Liver (tissue), 9 donors: ENCODE data around the gene PPHLN1. TPM values are rescaled to one million over a fixed set of nuclear protein-coding genes. Genes with fewer than 3 reads are reported as not detected.

Experiments used
- DNase-seq: peaks from one replicate; pipeline ENCODE4 v3.0.0-alpha.2; 2017; ENCODE audit warnings: low spot score
- H3K27ac ChIP-seq, 2 donors: one replicate each; pipeline ENCODE4 v1.7.0; 2013; ENCODE audit warnings: inconsistent platforms in 2 of 2, low read length in 2 of 2, control low read depth in 1 of 2, low read depth in 1 of 2, mild to moderate bottlenecking in 1 of 2
- H3K27me3 ChIP-seq, 4 donors: one replicate each; pipeline versions ENCODE4 v1.6.1 to v1.7.0; 2013; ENCODE audit warnings: low read length in 3 of 4, inconsistent platforms in 1 of 4, mild to moderate bottlenecking in 1 of 4, moderate library complexity in 1 of 4; ENCODE audit not compliant: control insufficient read depth in 4 of 4, insufficient read depth in 4 of 4
- H3K36me3 ChIP-seq, 4 donors: one replicate each; pipeline versions ENCODE4 v1.6.1 to v1.7.0; 2013; ENCODE audit warnings: low read length in 3 of 4, mild to moderate bottlenecking in 3 of 4, low read depth in 1 of 4, moderate library complexity in 1 of 4; ENCODE audit not compliant: control insufficient read depth in 4 of 4, insufficient read depth in 3 of 4
- H3K4me1 ChIP-seq, 4 donors: one replicate each; pipeline versions ENCODE4 v1.6.1 to v1.7.0; 2013; ENCODE audit warnings: low read length in 3 of 4, mild to moderate bottlenecking in 3 of 4, moderate library complexity in 1 of 4; ENCODE audit not compliant: control insufficient read depth in 4 of 4, insufficient read depth in 4 of 4
- H3K4me3 ChIP-seq, 3 donors: one replicate each; pipeline versions ENCODE4 v1.6.1 to v1.7.0; 2013; ENCODE audit warnings: low read length in 3 of 3, control low read depth in 1 of 3, low read depth in 1 of 3, mild to moderate bottlenecking in 1 of 3
- H3K9ac ChIP-seq, 2 donors: one replicate each; pipeline ENCODE4 v1.7.0; 2013; ENCODE audit warnings: low read length in 2 of 2, mild to moderate bottlenecking in 2 of 2, moderate library complexity in 2 of 2, control low read depth in 1 of 2, low read depth in 1 of 2
- H3K9me3 ChIP-seq, 4 donors: one replicate each; pipeline versions ENCODE4 v1.6.1 to v1.7.0; 2013; ENCODE audit warnings: low read length in 3 of 4; ENCODE audit not compliant: control insufficient read depth in 4 of 4
- ATF3 ChIP-seq: IDR thresholded peaks from 2 replicates; pipeline ENCODE4 v1.6.1; 2016; ENCODE audit warnings: antibody characterized with exemption
- EGR1 ChIP-seq, 2 donors: IDR thresholded peaks; 2 replicates each; pipeline ENCODE4 v1.6.1; 2016 to 2018; ENCODE audit warnings: antibody characterized with exemption in 2 of 2, low read depth in 2 of 2
- FOXA1 ChIP-seq: IDR thresholded peaks from 2 replicates; pipeline ENCODE4 v1.6.1; 2016; ENCODE audit warnings: antibody characterized with exemption
- FOXA2 ChIP-seq: IDR thresholded peaks from 2 replicates; pipeline ENCODE4 v1.6.1; 2016; ENCODE audit warnings: antibody characterized with exemption
- GABPA ChIP-seq, 2 donors: IDR thresholded peaks in 1 of 2; conservative IDR thresholded peaks in 1 of 2; 2 replicates each; pipeline ENCODE4 v1.6.1; 2016; ENCODE audit warnings: antibody characterized with exemption in 2 of 2, mild to moderate bottlenecking in 1 of 2, moderate library complexity in 1 of 2
- HNF4A ChIP-seq, 2 donors: conservative IDR thresholded peaks; 2 replicates each; pipeline ENCODE4 v1.6.1; 2016; ENCODE audit warnings: antibody characterized with exemption in 2 of 2, mild to moderate bottlenecking in 2 of 2
- HNF4G ChIP-seq: IDR thresholded peaks from 2 replicates; pipeline ENCODE4 v1.6.1; 2016; ENCODE audit warnings: antibody characterized with exemption
- JUND ChIP-seq, 2 donors: IDR thresholded peaks; 2 replicates each; pipeline ENCODE4 v1.6.1; 2016; ENCODE audit warnings: antibody characterized with exemption in 2 of 2
- MAX ChIP-seq: IDR thresholded peaks from 2 replicates; pipeline ENCODE4 v1.6.1; 2016; ENCODE audit warnings: antibody characterized with exemption
- NR2F2 ChIP-seq: IDR thresholded peaks from 2 replicates; pipeline ENCODE4 v1.6.1; 2016; ENCODE audit warnings: antibody characterized with exemption
- RAD21 ChIP-seq, 2 donors: IDR thresholded peaks; 2 replicates each; pipeline ENCODE4 v1.6.1; 2016; ENCODE audit warnings: antibody characterized with exemption in 2 of 2, mild to moderate bottlenecking in 2 of 2
- REST ChIP-seq: IDR thresholded peaks from 2 replicates; pipeline ENCODE4 v1.6.1; 2016; ENCODE audit warnings: antibody characterized with exemption, mild to moderate bottlenecking
- RXRA ChIP-seq, 2 donors: IDR thresholded peaks; 2 replicates each; pipeline ENCODE4 v1.6.1; 2017 to 2018; ENCODE audit warnings: antibody characterized with exemption in 2 of 2, mild to moderate bottlenecking in 1 of 2
- SP1 ChIP-seq: IDR thresholded peaks from 2 replicates; pipeline ENCODE4 v1.6.1; 2018; ENCODE audit warnings: antibody characterized with exemption, mild to moderate bottlenecking
- TAF1 ChIP-seq: conservative IDR thresholded peaks from 2 replicates; pipeline ENCODE4 v1.6.1; 2016; ENCODE audit warnings: antibody characterized with exemption, mild to moderate bottlenecking
- YY1 ChIP-seq: IDR thresholded peaks from 2 replicates; pipeline ENCODE4 v1.6.1; 2016; ENCODE audit warnings: antibody characterized with exemption, mild to moderate bottlenecking
- ZBTB33 ChIP-seq: IDR thresholded peaks from 2 replicates; pipeline ENCODE4 v1.6.1; 2016; ENCODE audit warnings: antibody characterized with exemption
- WGBS: extraction: QIAGEN DNeasy Blood & Tissue Kit; methylation state at CpG from one replicate; pipeline ENCODE4 v1.1.7; 2013; 5-methylcytosine and 5-hydroxymethylcytosine counted together
- polyA plus RNA-seq, 2 donors: library from polyadenylated mRNA; stranded (reverse) in 1 of 2; unstranded in 1 of 2; fragments of 200-250 nt in 1 of 2; fragments of >200 nt in 1 of 2; fragmentation: Nextera tagmentation in 1 of 2; extraction: Ambion mirVana in 1 of 2; gene quantifications; one replicate each; pipeline versions ENCODE4 v1.2.1 to v1.2.3, GENCODE V29; 2013 to 2015
- total RNA-seq, 2 donors: library from RNA; depleted of rRNA; stranded (reverse); fragments of >200 nt; gene quantifications; one replicate each; pipeline ENCODE4 v1.2.3, GENCODE V29; 2014
- TF ChIP-seq, protein P1 (sequence below): fragments of 150-350 bp; IDR thresholded peaks from 2 replicates; pipeline ENCODE4 v1.5.1; 2017; ENCODE audit warnings: improper control_type of control experiment, low read depth, low read length; ENCODE audit not compliant: missing input control
- donor health status: healthy.
- donor health status: healthy.
- donor health status: healthy.
- donor health status: healthy.
- donor health status: healthy.

The PPHLN1 gene
- total and polyA plus RNA-seq, 4 donors = 11.6 to 40.3 (median 27.7) TPM

DNA sequence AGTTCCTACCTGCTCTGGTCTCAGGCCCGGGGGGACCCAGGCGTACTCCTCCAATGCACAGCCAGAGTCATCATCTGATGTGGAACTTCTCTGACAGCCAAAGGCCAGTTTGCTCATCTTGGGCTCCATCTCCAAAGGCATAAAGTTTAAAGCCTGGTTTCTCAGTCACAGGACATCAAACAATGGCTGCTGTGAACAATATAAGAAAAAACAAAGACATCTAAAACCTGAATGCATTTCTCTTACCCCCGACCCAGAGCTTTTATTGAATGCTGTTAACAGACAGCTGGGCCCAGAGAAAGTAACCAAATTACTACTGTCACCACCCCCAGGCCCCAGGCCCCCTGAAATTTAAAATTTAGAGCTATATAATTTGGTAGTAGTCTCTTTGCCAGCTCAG is 146.4 kb downstream of the PPHLN1 start:
- TF ChIP-seq YY1 (no peak), NR2F2 (no peak), FOXA1 (no peak)
- H3K27ac ChIP-seq = no peak overlapping the region
- no peak overlapping the region for H3K9ac ChIP-seq
- H3K27me3 ChIP-seq = no peaks in the 10 kb centered on the region
- no peak for DNase-seq
- WGBS = 87% methylated on average over 3 of the region's 3 CpGs
- no peak overlapping the region for H3K4me3 ChIP-seq
- H3K36me3 ChIP-seq = no peaks in the 10 kb centered on the region
- H3K4me1 ChIP-seq = peaks cover 0 to 2% (median 0%) of the 10 kb centered on the region in 4 donors
- H3K9me3 ChIP-seq = no peaks in the 10 kb centered on the region

GRCh38 chr12:42473130-42473529 is 147.2 kb downstream of the PPHLN1 start:
- no peaks in the 10 kb centered on the region for H3K36me3 ChIP-seq
- TF ChIP-seq NR2F2 (no peak), SP1 (no peak), FOXA1 (no peak)
- TF ChIP-seq, protein P1, sequence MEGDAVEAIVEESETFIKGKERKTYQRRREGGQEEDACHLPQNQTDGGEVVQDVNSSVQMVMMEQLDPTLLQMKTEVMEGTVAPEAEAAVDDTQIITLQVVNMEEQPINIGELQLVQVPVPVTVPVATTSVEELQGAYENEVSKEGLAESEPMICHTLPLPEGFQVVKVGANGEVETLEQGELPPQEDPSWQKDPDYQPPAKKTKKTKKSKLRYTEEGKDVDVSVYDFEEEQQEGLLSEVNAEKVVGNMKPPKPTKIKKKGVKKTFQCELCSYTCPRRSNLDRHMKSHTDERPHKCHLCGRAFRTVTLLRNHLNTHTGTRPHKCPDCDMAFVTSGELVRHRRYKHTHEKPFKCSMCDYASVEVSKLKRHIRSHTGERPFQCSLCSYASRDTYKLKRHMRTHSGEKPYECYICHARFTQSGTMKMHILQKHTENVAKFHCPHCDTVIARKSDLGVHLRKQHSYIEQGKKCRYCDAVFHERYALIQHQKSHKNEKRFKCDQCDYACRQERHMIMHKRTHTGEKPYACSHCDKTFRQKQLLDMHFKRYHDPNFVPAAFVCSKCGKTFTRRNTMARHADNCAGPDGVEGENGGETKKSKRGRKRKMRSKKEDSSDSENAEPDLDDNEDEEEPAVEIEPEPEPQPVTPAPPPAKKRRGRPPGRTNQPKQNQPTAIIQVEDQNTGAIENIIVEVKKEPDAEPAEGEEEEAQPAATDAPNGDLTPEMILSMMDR = no peak
- no peaks in the 10 kb centered on the region for H3K27me3 ChIP-seq
- H3K4me1 ChIP-seq = peaks cover 0 to 2% (median 0%) of the 10 kb centered on the region in 4 donors
- H3K27ac ChIP-seq = no peak overlapping the region
- no peak overlapping the region for H3K4me3 ChIP-seq
- no peak overlapping the region for H3K9ac ChIP-seq
- H3K9me3 ChIP-seq = no peaks in the 10 kb centered on the region
- 54% methylated on average over 1 of the region's 1 CpG for WGBS
- no peak for DNase-seq

DNA sequence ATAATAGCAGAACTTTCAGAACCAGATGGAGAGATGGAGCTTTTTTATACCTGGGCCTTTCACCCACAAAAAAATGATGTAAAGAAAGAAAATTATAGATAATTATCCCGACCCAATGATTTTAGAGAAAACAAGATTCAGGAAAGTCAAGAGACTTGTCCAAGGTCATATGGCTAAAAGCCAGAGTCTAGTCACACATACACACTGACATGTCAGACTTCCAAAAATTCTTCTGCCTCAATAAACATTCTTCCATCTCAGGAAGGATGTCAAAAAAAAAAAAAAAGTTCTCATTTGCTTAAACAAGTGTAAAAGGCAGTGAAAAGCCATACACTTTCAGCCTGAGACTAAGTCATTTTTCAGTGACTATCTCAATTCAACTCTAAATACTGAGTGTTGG is 147.6 kb downstream of the PPHLN1 start:
- Histone ChIP-seq H3K36me3 (no peaks in the 10 kb centered on the region), H3K27me3 (no peaks in the 10 kb centered on the region), H3K4me3 (no peak overlapping the region), H3K27ac (no peak overlapping the region), H3K9me3 (no peaks in the 10 kb centered on the region), H3K9ac (no peak overlapping the region), H3K4me1 (peaks cover 0 to 2% (median 0%) of the 10 kb centered on the region in 4 donors)
- 56% methylated on average over 1 of the region's 1 CpG for WGBS
- DNase-seq = no peak
- TF ChIP-seq FOXA1 (no peak), NR2F2 (no peak), RAD21 (IDR thresholded peaks at IDR 0.05) (no peak), HNF4A (conservative IDR thresholded peaks at IDR 0.05) (no peak), EGR1 (IDR thresholded peaks at IDR 0.05; ENCODE audit: low read depth in 2 of 2) (no peak), HNF4G (no peak), ATF3 (no peak), ZBTB33 (no peak), TAF1 (no peak), MAX (no peak), SP1 (no peak), YY1 (no peak), RXRA (IDR thresholded peaks at IDR 0.05) (no peak), JUND (IDR thresholded peaks at IDR 0.05) (no peak), REST (no peak), FOXA2 (no peak), GABPA (IDR thresholded peaks at IDR 0.05 in 1 of 2, conservative IDR thresholded peaks at IDR 0.05 in 1 of 2) (no peak)
- TF ChIP-seq, protein P1 = no peak
